Right renal cortex interstitium (tissue), 3 donors: ENCODE results near the gene TRANK1. TPM values are rescaled to one million over a fixed set of nuclear protein-coding genes. Genes with fewer than 3 reads are reported as not detected.
"Not testable (repeated sequence)": the region's sequence is repeated elsewhere in the genome, so short reads cannot be mapped to it uniquely, and the experiment has no call there.

ENCODE experiments used
- DNase-seq, 3 donors: peaks; one replicate each; pipeline ENCODE4 v3.0.0-alpha.2; 2013; ENCODE audit warnings: low read depth in 3 of 3, low spot score in 2 of 3
- polyA plus RNA-seq, 3 donors: library from polyadenylated mRNA; unstranded; fragments of 120-200 nt; gene quantifications; one replicate each; pipeline ENCODE4 v1.2.1, GENCODE V29; 2013; ENCODE audit not compliant: insufficient read length in 3 of 3

TRANK1 gene
- polyA plus RNA-seq, 3 donors = 5.5 to 8.3 (median 5.8) TPM

GRCh38 chr3:36957862-36958686 lies 13.2 kb upstream of the TRANK1 start:
- DNase-seq = no peak

GRCh38 chr3:36957063-36957462 lies 12.2 kb upstream of the TRANK1 start:
- DNase-seq = no peak

- no peak for DNase-seq
These were observed 11.3 kb upstream of the TRANK1 start for GRCh38 chr3:36956155-36956554.

- DNase-seq = no peak
These were observed 9.7 kb upstream of the TRANK1 start for GRCh38 chr3:36954452-36955134.

- not testable (repeated sequence) for DNase-seq
These were observed 3.0 kb upstream of the TRANK1 start for GRCh38 chr3:36947814-36948213.

- no peak for DNase-seq
These were observed 603 bp upstream of the TRANK1 start for GRCh38 chr3:36945333-36945980.

DNA sequence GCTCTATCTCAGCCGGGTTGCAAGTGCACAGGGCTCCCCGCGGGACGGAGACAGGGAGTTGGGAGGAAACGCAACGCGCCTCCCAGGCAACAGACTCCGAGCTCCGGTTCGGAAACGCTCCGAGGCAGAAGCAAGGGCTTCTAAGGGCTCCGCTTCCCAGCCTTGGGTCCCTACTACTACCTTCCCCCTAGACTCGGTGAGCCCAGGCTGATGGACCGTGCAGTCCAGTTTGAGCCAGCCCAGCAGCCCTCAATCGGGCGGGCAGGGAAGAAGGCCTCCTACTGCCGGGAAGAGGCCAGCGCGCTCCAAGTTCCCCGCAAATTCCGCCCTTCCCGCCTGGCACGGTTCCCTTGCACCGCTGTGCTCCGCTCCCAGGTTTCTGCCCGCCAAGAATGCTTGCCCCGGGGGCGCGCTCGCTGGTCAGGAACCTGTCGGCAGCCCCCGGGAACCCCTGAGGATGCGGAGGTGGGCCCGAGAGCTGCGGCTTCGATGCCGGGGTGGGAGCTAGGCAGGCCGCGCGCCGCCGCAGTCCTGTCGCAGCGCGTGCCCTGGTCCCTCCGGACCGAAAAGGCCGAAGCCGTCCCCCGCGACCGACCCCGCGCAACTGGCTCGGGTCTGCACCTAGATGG lies 728 bp downstream of the TRANK1 start:
- DNase-seq = peak in 2 of 3 donors; percentile 36 to 60

GRCh38 chr3:36943601-36944000 lies 1.3 kb downstream of the TRANK1 start:
- no peak for DNase-seq

DNA sequence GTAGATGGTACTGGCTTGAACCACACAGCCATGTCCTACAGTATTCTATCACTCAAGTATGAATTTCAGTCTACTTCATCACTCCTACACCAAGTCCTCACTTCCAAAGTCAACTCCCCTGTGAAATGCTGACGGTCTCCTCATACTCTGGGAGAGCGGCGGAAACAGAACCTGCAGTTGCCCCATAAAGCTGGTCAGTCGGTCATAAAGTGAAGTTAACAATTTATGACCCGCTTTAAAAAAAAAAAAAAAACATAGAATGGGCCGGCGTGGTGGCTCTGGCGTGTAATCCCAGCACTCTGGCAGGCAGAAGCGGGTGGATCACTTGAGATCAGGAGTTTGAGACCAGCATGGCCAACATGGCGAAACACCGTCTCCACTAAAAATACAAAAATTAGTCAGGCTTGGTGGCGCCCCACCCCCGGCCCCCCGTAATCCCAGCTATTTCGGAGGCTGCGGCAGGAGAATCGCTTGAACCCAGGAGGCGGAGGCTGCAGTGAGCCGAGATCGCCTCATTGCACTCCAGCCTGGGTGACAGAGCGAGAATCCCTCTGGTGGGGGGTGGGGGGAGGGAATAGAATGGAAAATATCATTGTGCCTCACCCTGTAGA lies 2.1 kb downstream of the TRANK1 start:
- no peak for DNase-seq

GRCh38 chr3:36941658-36942057 lies 3.2 kb downstream of the TRANK1 start:
- DNase-seq = no peak

DNA sequence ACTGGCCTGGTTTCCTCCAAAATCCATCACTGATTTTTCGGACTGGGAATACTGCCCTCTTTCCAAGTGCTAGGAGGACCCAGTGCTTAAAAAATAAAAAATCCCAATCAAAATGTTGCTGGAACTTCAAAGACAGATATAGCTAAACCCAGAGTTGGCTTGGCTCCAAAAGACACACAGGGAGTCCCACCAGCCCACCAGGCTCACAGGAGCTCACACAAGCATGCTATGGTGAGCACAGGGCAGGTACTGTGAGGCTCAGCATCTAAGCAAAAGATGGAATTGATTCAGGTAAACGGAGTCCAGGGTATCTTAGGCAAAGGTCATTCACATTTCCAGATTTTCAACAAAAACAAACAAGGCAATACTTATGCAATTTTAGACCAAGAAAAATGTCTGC lies 3.7 kb downstream of the TRANK1 start:
- no peak for DNase-seq

- DNase-seq = no peak
These were observed 7.4 kb downstream of the TRANK1 start for GRCh38 chr3:36937492-36937891.

DNA sequence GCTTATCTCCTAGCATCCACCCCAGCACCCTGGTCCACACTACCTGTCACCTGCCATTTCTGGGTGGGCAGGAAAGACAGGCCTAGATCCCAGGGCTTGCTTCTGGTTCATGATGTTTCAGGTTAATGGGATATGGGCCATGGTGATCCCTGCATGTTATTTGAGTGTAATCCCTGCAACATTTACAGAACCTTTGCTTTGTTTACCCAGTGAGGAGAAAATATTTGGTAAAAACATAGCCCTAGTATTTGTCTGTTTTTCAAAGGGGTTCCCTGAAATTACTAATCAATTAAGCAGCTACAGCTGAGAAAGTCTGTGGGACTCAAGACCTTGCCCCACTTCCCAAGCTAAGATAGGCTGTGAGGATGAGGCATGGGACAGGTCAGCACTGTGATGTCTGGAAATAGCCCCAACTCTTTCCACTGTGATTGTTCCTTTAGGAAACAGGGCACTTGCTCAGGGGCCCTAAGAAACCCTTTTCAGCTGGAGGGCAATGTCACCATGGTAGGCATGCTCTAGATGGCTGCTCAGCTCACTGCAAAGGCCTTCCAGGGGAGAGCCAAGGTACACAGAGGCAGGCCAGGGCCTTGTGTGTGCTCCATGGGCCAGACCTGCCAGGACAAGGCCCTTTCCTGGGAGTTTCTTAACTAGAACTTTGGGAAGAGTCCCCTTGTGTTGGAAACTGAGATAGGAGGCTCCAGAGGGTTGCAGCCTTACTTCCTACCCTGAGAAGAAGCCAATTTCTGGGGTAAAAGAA lies 11.1 kb downstream of the TRANK1 start:
- DNase-seq = no peak

GRCh38 chr3:36931424-36931823 lies 13.4 kb downstream of the TRANK1 start:
- DNase-seq = not testable (repeated sequence)

GRCh38 chr3:36928220-36928619 lies 16.6 kb downstream of the TRANK1 start:
- DNase-seq = no peak

DNA sequence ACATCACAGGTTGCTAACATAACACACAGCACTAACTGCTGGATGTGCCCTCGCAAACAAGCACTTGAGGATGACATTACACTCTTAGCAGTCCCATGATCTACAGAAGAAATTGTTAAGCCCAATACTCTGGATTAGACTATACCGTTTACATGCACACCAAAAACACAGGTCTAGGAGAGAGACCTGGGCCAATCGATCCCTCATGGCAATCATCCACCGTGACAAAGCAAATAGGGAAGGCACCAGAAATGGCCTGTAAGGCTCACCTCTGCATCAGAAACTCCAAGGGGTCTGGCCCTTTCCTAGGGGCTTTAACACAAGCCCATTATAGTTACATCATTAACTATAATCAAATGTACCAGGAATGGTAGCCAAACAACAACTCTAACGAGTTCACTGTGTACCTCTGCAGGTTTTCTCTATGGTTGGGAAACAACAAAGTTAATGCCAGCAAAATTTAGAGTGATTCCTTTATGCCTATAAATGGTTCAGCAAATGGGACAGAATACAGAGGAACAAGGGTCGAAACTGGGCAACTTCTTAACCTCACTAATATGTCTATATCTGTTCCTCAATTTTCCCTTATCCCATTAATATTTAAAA lies 18.5 kb downstream of the TRANK1 start:
- DNase-seq = no peak

- no peak for DNase-seq
These were observed 19.9 kb downstream of the TRANK1 start for GRCh38 chr3:36924744-36925521.

DNA sequence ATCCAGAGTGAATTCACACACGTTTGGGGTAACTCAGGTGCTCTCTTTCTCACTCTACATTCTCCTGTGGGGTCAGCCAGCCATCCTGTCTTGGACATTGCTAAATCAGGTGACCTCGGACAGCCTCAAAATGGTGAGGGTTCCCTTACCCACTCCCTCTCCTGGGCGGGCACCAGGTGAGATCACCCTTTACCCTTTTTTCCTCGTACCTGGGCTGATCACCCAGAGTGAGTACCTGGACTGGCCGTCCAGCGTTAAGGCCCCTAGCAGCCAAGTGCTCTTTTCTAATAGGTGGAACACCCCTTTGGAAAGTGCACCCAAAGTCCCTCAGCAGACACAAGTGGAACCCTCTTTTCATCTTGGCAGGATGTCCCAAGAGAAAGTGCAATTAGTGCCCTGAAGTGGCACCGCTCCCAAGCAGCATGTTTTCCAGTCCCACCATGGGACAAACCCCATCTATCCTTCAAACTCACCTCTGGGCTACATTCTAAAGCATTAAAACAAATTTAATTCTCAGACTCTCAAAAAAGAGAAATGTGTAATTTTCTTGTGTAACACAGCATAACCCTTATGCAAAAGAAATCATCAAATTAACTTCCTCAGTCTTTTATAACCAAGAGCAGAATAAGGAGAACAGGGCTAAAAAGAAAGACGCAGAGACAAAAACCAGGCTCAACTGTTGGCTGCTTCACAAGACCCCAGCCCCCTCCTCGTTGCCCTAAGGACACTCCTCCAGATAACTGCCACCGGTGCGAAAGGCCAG lies 20.7 kb downstream of the TRANK1 start:
- DNase-seq = no peak
